HCT116 (cell line): ENCODE data around the gene SLC6A17.

Experiments
- EGR1 ChIP-seq: IDR thresholded peaks from 2 replicates; pipeline ENCODE4 v1.6.1; 2012; ENCODE audit warnings: low read depth
- EZH2 ChIP-seq: fragments of 200-600 bp; sonication (generic); IDR thresholded peaks from 2 replicates; pipeline ENCODE4 v1.6.1; 2017; ENCODE audit warnings: antibody characterized with exemption, mixed run types
- EZH2phosphoT487 ChIP-seq: fragments of 200-600 bp; IDR thresholded peaks from 2 replicates; pipeline ENCODE4 v1.6.1; 2018; ENCODE audit warnings: antibody characterized with exemption, borderline replicate concordance
- POLR2A ChIP-seq: IDR thresholded peaks from 2 replicates; pipeline ENCODE4 v1.7.0; 2011; ENCODE audit warnings: borderline replicate concordance; ENCODE audit not compliant: insufficient read depth, insufficient read length; ENCODE audit errors: extremely low read depth
- POLR2AphosphoS5 ChIP-seq: IDR thresholded peaks from 2 replicates; pipeline ENCODE4 v1.6.1; 2011; ENCODE audit warnings: mild to moderate bottlenecking, low read depth, low read length, moderate library complexity
- SRF ChIP-seq: IDR thresholded peaks from 2 replicates; pipeline ENCODE4 v1.6.1; 2012; ENCODE audit warnings: low read depth
- ZNF274 ChIP-seq: fragments of 200-500 bp; sonication (Bioruptor generic); IDR thresholded peaks from 2 replicates; pipeline ENCODE4 v1.6.1; 2014; ENCODE audit warnings: mild to moderate bottlenecking, low read depth, low read length, inconsistent platforms
- TF ChIP-seq, protein P1 (sequence below), 3 experiments: fragments of 200-600 bp in 1 of 3; sonication (generic) in 1 of 3; IDR thresholded peaks in 2 of 3; conservative IDR thresholded peaks in 1 of 3; 2 replicates each; pipeline ENCODE4 v1.5.1; 2012 to 2017; ENCODE audit warnings: low read depth in 2 of 3, low read length in 2 of 3, antibody characterized with exemption in 1 of 3, borderline replicate concordance in 1 of 3, control low read depth in 1 of 3, mild to moderate bottlenecking in 1 of 3, mixed read lengths in 1 of 3, mixed run types in 1 of 3, moderate library complexity in 1 of 3; ENCODE audit not compliant: insufficient read depth in 1 of 3
- TF ChIP-seq, protein P2 (sequence below): IDR thresholded peaks from 2 replicates; pipeline ENCODE4 v1.6.1; 2012
- TF ChIP-seq, protein P3 (sequence below): IDR thresholded peaks from 2 replicates; pipeline ENCODE4 v1.6.1; 2011; ENCODE audit warnings: mild to moderate bottlenecking, low read length, moderate library complexity; ENCODE audit not compliant: insufficient replicate concordance; ENCODE audit errors: extremely low read depth

DNA sequence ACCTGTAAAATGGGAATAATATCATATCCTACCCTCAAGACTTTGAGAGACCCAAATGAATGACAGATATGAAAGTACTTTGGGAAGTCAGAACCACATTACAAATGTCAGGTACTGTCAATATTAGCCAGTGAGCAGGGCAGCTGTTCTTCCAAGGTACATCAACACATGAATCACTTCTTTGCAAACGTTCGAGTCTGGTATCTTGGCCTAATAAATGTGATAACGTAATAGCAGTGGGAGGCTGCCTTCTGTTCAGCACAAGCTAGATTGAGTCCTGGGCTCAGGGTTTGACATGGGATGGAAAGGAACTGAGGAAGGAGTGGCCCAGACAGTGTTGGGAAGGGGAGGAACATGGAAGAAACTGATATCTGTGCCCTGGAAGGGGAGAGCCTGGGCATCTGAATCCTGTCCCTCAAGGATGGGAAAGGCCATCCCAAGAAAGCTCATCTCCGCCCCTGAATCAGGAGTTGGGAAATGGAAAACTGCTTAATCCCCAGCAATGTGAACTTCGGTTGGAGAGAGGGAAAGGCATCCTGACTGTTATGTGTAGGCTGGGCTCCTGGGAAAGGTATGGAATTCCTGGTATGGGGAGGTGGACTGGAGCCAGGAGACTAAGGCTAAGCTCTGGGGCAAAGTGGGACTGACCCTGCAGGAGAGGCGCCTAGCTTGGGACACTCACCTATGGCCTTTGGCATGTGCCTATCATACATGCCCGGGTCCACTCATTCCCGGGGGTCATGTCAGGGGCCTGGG is 74.1 kb downstream of the SLC6A17 start:
- TF ChIP-seq, protein P1, sequence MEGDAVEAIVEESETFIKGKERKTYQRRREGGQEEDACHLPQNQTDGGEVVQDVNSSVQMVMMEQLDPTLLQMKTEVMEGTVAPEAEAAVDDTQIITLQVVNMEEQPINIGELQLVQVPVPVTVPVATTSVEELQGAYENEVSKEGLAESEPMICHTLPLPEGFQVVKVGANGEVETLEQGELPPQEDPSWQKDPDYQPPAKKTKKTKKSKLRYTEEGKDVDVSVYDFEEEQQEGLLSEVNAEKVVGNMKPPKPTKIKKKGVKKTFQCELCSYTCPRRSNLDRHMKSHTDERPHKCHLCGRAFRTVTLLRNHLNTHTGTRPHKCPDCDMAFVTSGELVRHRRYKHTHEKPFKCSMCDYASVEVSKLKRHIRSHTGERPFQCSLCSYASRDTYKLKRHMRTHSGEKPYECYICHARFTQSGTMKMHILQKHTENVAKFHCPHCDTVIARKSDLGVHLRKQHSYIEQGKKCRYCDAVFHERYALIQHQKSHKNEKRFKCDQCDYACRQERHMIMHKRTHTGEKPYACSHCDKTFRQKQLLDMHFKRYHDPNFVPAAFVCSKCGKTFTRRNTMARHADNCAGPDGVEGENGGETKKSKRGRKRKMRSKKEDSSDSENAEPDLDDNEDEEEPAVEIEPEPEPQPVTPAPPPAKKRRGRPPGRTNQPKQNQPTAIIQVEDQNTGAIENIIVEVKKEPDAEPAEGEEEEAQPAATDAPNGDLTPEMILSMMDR (IDR thresholded peaks at IDR 0.05 in 2 of 3, conservative IDR thresholded peaks at IDR 0.05 in 1 of 3; ENCODE audit: borderline replicate concordance in 1 of 3, insufficient read depth in 1 of 3, low read depth in 2 of 3, low read length in 2 of 3) = no peak
- TF ChIP-seq SRF (no peak), ZNF274 (no peak), EGR1 (no peak), POLR2A (no peak), EZH2phosphoT487 (no peak), EZH2 (no peak), POLR2AphosphoS5 (no peak)
- TF ChIP-seq, protein P2, sequence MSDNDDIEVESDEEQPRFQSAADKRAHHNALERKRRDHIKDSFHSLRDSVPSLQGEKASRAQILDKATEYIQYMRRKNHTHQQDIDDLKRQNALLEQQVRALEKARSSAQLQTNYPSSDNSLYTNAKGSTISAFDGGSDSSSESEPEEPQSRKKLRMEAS = no peak
- TF ChIP-seq, protein P3, sequence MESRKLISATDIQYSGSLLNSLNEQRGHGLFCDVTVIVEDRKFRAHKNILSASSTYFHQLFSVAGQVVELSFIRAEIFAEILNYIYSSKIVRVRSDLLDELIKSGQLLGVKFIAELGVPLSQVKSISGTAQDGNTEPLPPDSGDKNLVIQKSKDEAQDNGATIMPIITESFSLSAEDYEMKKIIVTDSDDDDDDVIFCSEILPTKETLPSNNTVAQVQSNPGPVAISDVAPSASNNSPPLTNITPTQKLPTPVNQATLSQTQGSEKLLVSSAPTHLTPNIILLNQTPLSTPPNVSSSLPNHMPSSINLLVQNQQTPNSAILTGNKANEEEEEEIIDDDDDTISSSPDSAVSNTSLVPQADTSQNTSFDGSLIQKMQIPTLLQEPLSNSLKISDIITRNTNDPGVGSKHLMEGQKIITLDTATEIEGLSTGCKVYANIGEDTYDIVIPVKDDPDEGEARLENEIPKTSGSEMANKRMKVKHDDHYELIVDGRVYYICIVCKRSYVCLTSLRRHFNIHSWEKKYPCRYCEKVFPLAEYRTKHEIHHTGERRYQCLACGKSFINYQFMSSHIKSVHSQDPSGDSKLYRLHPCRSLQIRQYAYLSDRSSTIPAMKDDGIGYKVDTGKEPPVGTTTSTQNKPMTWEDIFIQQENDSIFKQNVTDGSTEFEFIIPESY = no peak
